PC-9 (cell line): ENCODE measurements around the gene APOE.
"Not testable (repeated sequence)": the region's sequence is repeated elsewhere in the genome, so short reads cannot be mapped to it uniquely, and the experiment has no call there.

Experiments used
- EZH2 ChIP-seq: fragments of 200-600 bp; sonication (generic); IDR thresholded peaks from 2 replicates; pipeline ENCODE4 v1.8.0; 2017; ENCODE audit warnings: antibody characterized with exemption, low read depth
- TF ChIP-seq, protein P1 (sequence below): fragments of 200-600 bp; sonication (generic); conservative IDR thresholded peaks from 2 replicates; pipeline ENCODE4 v1.6.1; 2017; ENCODE audit warnings: mixed run types, antibody characterized with exemption, mild to moderate bottlenecking, moderate library complexity

DNA sequence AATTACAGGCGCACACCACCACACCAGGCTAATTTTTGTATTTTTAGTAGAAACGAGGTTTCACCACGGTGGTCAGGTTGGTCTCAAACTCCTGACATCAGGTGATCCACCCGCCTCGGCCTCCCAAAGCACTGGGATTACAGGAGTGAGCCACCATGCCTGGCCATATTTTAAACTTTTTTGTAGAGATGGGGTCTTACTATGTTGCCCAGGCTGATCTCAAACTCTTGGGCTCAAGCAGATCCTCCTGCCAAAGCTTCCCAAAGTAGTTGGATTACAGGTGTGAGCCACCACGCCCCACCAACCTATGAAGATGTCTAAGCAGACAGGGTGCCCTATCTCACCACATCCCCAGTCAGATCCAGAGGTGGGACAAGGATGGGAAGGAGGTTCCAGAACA lies 6.3 kb downstream of the APOE start:
- TF ChIP-seq, protein P1, sequence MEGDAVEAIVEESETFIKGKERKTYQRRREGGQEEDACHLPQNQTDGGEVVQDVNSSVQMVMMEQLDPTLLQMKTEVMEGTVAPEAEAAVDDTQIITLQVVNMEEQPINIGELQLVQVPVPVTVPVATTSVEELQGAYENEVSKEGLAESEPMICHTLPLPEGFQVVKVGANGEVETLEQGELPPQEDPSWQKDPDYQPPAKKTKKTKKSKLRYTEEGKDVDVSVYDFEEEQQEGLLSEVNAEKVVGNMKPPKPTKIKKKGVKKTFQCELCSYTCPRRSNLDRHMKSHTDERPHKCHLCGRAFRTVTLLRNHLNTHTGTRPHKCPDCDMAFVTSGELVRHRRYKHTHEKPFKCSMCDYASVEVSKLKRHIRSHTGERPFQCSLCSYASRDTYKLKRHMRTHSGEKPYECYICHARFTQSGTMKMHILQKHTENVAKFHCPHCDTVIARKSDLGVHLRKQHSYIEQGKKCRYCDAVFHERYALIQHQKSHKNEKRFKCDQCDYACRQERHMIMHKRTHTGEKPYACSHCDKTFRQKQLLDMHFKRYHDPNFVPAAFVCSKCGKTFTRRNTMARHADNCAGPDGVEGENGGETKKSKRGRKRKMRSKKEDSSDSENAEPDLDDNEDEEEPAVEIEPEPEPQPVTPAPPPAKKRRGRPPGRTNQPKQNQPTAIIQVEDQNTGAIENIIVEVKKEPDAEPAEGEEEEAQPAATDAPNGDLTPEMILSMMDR, result not testable (repeated sequence)
- TF ChIP-seq EZH2, result not testable (repeated sequence)
